GM12872 (cell line): ENCODE data around the gene PHOSPHO1.
A peak's percentile ranks its signal among the peaks of the same experiment; 100 is the strongest.

Experiments
- CTCF ChIP-seq: IDR thresholded peaks from 3 replicates; pipeline ENCODE4 v1.5.1; 2011; ENCODE audit warnings: low read depth, mild to moderate bottlenecking, low read length, moderate library complexity; ENCODE audit not compliant: insufficient read depth

The PHOSPHO1 gene

GRCh38 chr17:49191917-49192741 is 38.5 kb downstream of the PHOSPHO1 start:
- peak; percentile 56; the same call in 2 of the 3 replicates for TF ChIP-seq CTCF

- no peak for TF ChIP-seq CTCF
These were observed 39.1 kb downstream of the PHOSPHO1 start for GRCh38 chr17:49191409-49191916.

GRCh38 chr17:49190932-49191331 is 39.7 kb downstream of the PHOSPHO1 start:
- no peak for TF ChIP-seq CTCF

DNA sequence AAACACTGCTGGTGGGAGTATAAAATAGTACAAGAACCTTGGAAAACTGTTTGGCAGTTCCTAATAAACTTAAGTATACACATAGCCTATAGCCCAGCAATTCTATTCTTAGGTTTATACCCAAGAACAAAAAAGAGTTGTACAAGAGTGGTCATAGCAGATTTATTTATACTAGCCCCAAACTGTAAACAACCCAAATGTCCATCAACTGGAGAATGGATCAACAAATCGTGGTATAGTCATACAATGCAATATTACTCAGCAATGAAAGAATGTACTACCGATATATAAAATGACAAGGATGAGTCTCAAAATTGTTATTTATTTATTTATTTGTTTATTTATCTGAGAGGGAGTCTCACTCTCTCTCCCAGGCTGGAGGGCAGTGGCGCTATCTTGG is 43.3 kb downstream of the PHOSPHO1 start:
- no peak for TF ChIP-seq CTCF

GRCh38 chr17:49183801-49184200 is 46.8 kb downstream of the PHOSPHO1 start:
- no peak for TF ChIP-seq CTCF

- TF ChIP-seq CTCF: no peak
These were observed 47.2 kb downstream of the PHOSPHO1 start for GRCh38 chr17:49183341-49183740.

- no peak for TF ChIP-seq CTCF
These were observed 49.5 kb downstream of the PHOSPHO1 start for GRCh38 chr17:49180998-49181635.
